ENCODE data around the gene ATP5F1D.
A peak's percentile ranks its signal among the peaks of the same experiment; 100 is the strongest.

The ATP5F1D gene

GRCh38 chr19:1221904-1222255 lies 19.7 kb upstream of the ATP5F1D start:
- no peak for DNase-seq (ENCODE audit: low read depth in 1 of 2, low spot score in 1 of 2)
- TF ChIP-seq, protein P1, sequence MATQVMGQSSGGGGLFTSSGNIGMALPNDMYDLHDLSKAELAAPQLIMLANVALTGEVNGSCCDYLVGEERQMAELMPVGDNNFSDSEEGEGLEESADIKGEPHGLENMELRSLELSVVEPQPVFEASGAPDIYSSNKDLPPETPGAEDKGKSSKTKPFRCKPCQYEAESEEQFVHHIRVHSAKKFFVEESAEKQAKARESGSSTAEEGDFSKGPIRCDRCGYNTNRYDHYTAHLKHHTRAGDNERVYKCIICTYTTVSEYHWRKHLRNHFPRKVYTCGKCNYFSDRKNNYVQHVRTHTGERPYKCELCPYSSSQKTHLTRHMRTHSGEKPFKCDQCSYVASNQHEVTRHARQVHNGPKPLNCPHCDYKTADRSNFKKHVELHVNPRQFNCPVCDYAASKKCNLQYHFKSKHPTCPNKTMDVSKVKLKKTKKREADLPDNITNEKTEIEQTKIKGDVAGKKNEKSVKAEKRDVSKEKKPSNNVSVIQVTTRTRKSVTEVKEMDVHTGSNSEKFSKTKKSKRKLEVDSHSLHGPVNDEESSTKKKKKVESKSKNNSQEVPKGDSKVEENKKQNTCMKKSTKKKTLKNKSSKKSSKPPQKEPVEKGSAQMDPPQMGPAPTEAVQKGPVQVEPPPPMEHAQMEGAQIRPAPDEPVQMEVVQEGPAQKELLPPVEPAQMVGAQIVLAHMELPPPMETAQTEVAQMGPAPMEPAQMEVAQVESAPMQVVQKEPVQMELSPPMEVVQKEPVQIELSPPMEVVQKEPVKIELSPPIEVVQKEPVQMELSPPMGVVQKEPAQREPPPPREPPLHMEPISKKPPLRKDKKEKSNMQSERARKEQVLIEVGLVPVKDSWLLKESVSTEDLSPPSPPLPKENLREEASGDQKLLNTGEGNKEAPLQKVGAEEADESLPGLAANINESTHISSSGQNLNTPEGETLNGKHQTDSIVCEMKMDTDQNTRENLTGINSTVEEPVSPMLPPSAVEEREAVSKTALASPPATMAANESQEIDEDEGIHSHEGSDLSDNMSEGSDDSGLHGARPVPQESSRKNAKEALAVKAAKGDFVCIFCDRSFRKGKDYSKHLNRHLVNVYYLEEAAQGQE (IDR thresholded peaks at IDR 0.05; ENCODE audit: insufficient replicate concordance, low read depth): no peak
- Histone ChIP-seq H3K27ac (replicated peaks) (no peak overlapping the region), H3K4me3 (replicated peaks; ENCODE audit: insufficient read depth, low read length) (no peak overlapping the region), H3K27me3 (ENCODE audit: insufficient read depth, poor library complexity, severe bottlenecking) (no peaks in the 10 kb centered on the region)

GRCh38 chr19:1222394-1222793 lies 19.2 kb upstream of the ATP5F1D start:
- no peaks in the 10 kb centered on the region for H3K27me3 ChIP-seq (ENCODE audit: insufficient read depth, poor library complexity, severe bottlenecking)

GRCh38 chr19:1223018-1223855 lies 18.3 kb upstream of the ATP5F1D start:
- no peak overlapping the region for H3K27ac ChIP-seq (replicated peaks)
- peak in 1 of 2 experiments; percentile 45 for DNase-seq (ENCODE audit: low read depth in 1 of 2, low spot score in 1 of 2)

More at GRCh38 chr19:1222394-1222793, 19.2 kb upstream of the ATP5F1D start:
- Histone ChIP-seq H3K4me3 (replicated peaks; ENCODE audit: insufficient read depth, low read length) (no peak overlapping the region), H3K27ac (replicated peaks) (no peak overlapping the region)
- no peak for DNase-seq (ENCODE audit: low read depth in 1 of 2, low spot score in 1 of 2)
- TF ChIP-seq POLR2AphosphoS5 (IDR thresholded peaks at IDR 0.05; ENCODE audit: low read depth): no peak
- no peak for TF ChIP-seq GABPA (IDR thresholded peaks at IDR 0.05; ENCODE audit: low read depth)
- TF ChIP-seq, protein P2, sequence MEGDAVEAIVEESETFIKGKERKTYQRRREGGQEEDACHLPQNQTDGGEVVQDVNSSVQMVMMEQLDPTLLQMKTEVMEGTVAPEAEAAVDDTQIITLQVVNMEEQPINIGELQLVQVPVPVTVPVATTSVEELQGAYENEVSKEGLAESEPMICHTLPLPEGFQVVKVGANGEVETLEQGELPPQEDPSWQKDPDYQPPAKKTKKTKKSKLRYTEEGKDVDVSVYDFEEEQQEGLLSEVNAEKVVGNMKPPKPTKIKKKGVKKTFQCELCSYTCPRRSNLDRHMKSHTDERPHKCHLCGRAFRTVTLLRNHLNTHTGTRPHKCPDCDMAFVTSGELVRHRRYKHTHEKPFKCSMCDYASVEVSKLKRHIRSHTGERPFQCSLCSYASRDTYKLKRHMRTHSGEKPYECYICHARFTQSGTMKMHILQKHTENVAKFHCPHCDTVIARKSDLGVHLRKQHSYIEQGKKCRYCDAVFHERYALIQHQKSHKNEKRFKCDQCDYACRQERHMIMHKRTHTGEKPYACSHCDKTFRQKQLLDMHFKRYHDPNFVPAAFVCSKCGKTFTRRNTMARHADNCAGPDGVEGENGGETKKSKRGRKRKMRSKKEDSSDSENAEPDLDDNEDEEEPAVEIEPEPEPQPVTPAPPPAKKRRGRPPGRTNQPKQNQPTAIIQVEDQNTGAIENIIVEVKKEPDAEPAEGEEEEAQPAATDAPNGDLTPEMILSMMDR (IDR thresholded peaks at IDR 0.05; ENCODE audit: insufficient read depth, low read length): no peak
- no peak for TF ChIP-seq SPI1 (IDR thresholded peaks at IDR 0.05; ENCODE audit: borderline replicate concordance, low read depth)

More at GRCh38 chr19:1223018-1223855, 18.3 kb upstream of the ATP5F1D start:
- Histone ChIP-seq H3K4me3 (replicated peaks; ENCODE audit: insufficient read depth, low read length) (no peak overlapping the region), H3K27me3 (ENCODE audit: insufficient read depth, poor library complexity, severe bottlenecking) (no peaks in the 10 kb centered on the region)
- TF ChIP-seq POLR2AphosphoS5 (IDR thresholded peaks at IDR 0.05; ENCODE audit: low read depth) (no peak), SPI1 (IDR thresholded peaks at IDR 0.05; ENCODE audit: borderline replicate concordance, low read depth) (no peak), GABPA (IDR thresholded peaks at IDR 0.05; ENCODE audit: low read depth) (no peak)
- TF ChIP-seq, protein P1 (IDR thresholded peaks at IDR 0.05; ENCODE audit: insufficient replicate concordance, low read depth): no peak
- TF ChIP-seq, protein P2 (IDR thresholded peaks at IDR 0.05; ENCODE audit: insufficient read depth, low read length): peak; percentile 25

Data from HL-60 (cell line).